Activated CD8-positive, alpha-beta T cell treated with anti-CD3 and anti-CD28 coated beads, Interleukin-2, amount 10 ng/mL, durations not matched to agents 7 days and 5 days (primary cell): Measurements from ENCODE around the gene CFAP57. TPM values are rescaled to one million over a fixed set of nuclear protein-coding genes. Genes with fewer than 3 reads are reported as not detected.

Experiments
- ATAC-seq: fragments of 150-1000 bp; cut with Tn5 transposase; one replicate; pipeline ENCODE4 v1.10.0; 2021; ENCODE audit warnings: moderate library complexity
- CTCF ChIA-PET: fragments of 350-600 bp; sonication (Branson Sonifier 250); formaldehyde crosslinking; loops from one replicate; lab custom pipeline; 2021; ENCODE audit warnings: antibody characterized with exemption; lab: Charles Lee
- POLR2A ChIA-PET: fragments of 350-600 bp; sonication (Branson Sonifier 250); formaldehyde crosslinking; loops from one replicate; lab custom pipeline; 2021; ENCODE audit warnings: antibody characterized with exemption; lab: Charles Lee
- DNase-seq: peaks from one replicate; pipeline ENCODE4 v3.0.0-alpha.2; 2020
- H3K27ac Mint-ChIP-seq: one replicate; pipeline ENCODE4 v1.8.0; 2021; ENCODE audit warnings: mild to moderate bottlenecking, mixed read lengths
- H3K27me3 Mint-ChIP-seq: one replicate; pipeline ENCODE4 v1.8.0; 2021; ENCODE audit warnings: low read depth, mixed read lengths
- H3K36me3 Mint-ChIP-seq: one replicate; pipeline ENCODE4 v1.8.0; 2021; ENCODE audit warnings: low read depth, mixed read lengths
- H3K4me1 Mint-ChIP-seq: one replicate; pipeline ENCODE4 v1.8.0; 2021; ENCODE audit warnings: low read depth, mixed read lengths
- H3K4me3 Mint-ChIP-seq: one replicate; pipeline ENCODE4 v1.8.0; 2021; ENCODE audit warnings: mild to moderate bottlenecking, mixed read lengths
- H3K9me3 Mint-ChIP-seq: one replicate; pipeline ENCODE4 v1.8.0; 2022; ENCODE audit warnings: mixed read lengths; ENCODE audit not compliant: insufficient read depth
- microRNA-seq: library from miRNA; unstranded; fragments of <30 nt; microRNA quantifications from one replicate; pipeline ENCODE4 v1.2.0, GENCODE V29; 2022
- total RNA-seq, 2 experiments: library from RNA; stranded (reverse); gene quantifications; one replicate each; pipeline ENCODE4 v1.2.3, GENCODE V29; 2021

Gene CFAP57
- total RNA-seq, 2 experiments from 2014 or later: not detected

GRCh38 chr1:43296207-43296606 lies 124.1 kb downstream of the CFAP57 start:
- DNase-seq (no peak), ATAC-seq (no peak)
- H3K4me1 Mint-ChIP-seq: peaks cover 30% of the 10 kb centered on the region
- ChIA-PET CTCF (no interaction called here), POLR2A (no interaction called here)
- no peaks in the 10 kb centered on the region for H3K36me3 Mint-ChIP-seq
- peak overlapping the region; percentile 4 for H3K4me3 Mint-ChIP-seq
- peak overlapping the region; percentile 77 for H3K27ac Mint-ChIP-seq
- no peaks in the 10 kb centered on the region for H3K9me3 Mint-ChIP-seq
- no peaks in the 10 kb centered on the region for H3K27me3 Mint-ChIP-seq

- H3K4me1 Mint-ChIP-seq: peaks cover 30% of the 10 kb centered on the region
- no peak overlapping the region for H3K27ac Mint-ChIP-seq
- ChIA-PET CTCF (no interaction called here), POLR2A (no interaction called here)
- H3K36me3 Mint-ChIP-seq: no peaks in the 10 kb centered on the region
- no peak overlapping the region for H3K4me3 Mint-ChIP-seq
- ATAC-seq (no peak), DNase-seq (no peak)
- H3K27me3 Mint-ChIP-seq: peaks cover 4% of the 10 kb centered on the region
- no peaks in the 10 kb centered on the region for H3K9me3 Mint-ChIP-seq
Observed at GRCh38 chr1:43298055-43298454, 125.9 kb downstream of the CFAP57 start.

DNA sequence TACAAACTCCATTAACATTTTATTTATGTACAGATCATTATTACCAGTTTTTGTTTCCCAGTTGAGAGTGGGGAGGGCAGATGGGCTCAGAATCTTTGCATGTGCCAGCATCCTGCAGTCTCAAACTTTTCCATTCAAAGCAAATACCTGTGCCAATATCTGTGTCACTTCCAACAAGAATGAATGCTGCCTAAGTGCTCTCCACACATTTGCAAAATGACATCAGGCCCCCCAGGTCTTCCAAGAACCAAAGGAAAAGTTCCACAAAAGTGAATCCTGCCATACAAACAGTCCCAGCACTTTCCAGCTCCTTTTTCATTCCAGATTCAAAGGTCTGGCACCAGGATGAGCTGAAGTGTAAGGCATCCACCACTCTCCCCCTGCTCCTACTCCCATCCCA lies 127.0 kb downstream of the CFAP57 start:
- no peaks in the 10 kb centered on the region for H3K36me3 Mint-ChIP-seq
- ChIA-PET CTCF (no interaction called here), POLR2A (no interaction called here)
- no peak overlapping the region for H3K27ac Mint-ChIP-seq
- DNase-seq (no peak), ATAC-seq (no peak)
- no peaks in the 10 kb centered on the region for H3K9me3 Mint-ChIP-seq
- H3K4me1 Mint-ChIP-seq: peaks cover 30% of the 10 kb centered on the region
- peaks cover 4% of the 10 kb centered on the region for H3K27me3 Mint-ChIP-seq
- H3K4me3 Mint-ChIP-seq: no peak overlapping the region

- Mint-ChIP-seq H3K27me3 (peaks cover 4% of the 10 kb centered on the region), H3K4me3 (no peak within 1 kb of the TSS), H3K27ac (no peak within 1 kb of the TSS), H3K4me1 (peaks cover 21% of the 10 kb centered on the region), H3K9me3 (no peaks in the 10 kb centered on the region), H3K36me3 (no peaks in the 10 kb centered on the region)
- CTCF ChIA-PET: no interaction called here
- ATAC-seq (no peak), DNase-seq (no peak)
- POLR2A ChIA-PET: no interaction called here
Observed at GRCh38 chr1:43300378-43301094, 128.4 kb downstream of the CFAP57 start, which contains the start of gene TIE1. TSS of gene TIE1 (plus strand) at chr1:43300982. CDS start at chr1:43301072, 90 bp downstream.

DNA sequence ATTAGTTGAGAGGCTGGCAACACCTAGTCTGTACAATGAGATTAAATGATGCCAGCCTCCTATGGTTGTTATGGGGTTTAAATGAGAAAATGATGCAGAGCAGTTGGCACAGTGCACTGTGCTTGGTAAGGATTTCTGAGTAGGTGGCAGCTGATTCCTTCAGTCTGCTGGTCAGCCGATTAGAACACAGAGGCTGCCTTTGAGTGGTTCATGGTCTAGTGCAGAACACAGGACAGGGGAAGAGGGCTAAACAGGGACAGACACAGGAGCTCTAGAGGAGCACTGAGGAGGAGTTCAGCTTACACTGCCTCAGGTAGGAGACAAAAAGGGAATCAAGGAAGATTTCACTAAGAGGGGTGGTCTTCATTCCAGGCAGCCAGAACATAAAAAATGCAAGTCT lies 130.1 kb downstream of the CFAP57 start:
- no peaks in the 10 kb centered on the region for H3K36me3 Mint-ChIP-seq
- no peak overlapping the region for H3K4me3 Mint-ChIP-seq
- peaks cover 4% of the 10 kb centered on the region for H3K27me3 Mint-ChIP-seq
- H3K9me3 Mint-ChIP-seq: no peaks in the 10 kb centered on the region
- H3K4me1 Mint-ChIP-seq: peaks cover 7% of the 10 kb centered on the region
- DNase-seq: no peak
- ChIA-PET POLR2A (no interaction called here), CTCF (no interaction called here)
- H3K27ac Mint-ChIP-seq: no peak overlapping the region
- no peak for ATAC-seq

- Mint-ChIP-seq H3K36me3 (no peaks in the 10 kb centered on the region), H3K27me3 (peaks cover 4% of the 10 kb centered on the region), H3K4me3 (no peak overlapping the region), H3K9me3 (no peaks in the 10 kb centered on the region), H3K4me1 (peaks cover 7% of the 10 kb centered on the region), H3K27ac (no peak overlapping the region)
- ATAC-seq (no peak), DNase-seq (no peak)
- CTCF ChIA-PET: interaction anchor here (0.5 kb wide), 1 partner anchor 690 kb away, joined by 3 read pairs; no protein-coding TSS in a partner anchor
- POLR2A ChIA-PET: no interaction called here
Observed at GRCh38 chr1:43302721-43303470, 130.8 kb downstream of the CFAP57 start.

GRCh38 chr1:43303471-43304313 lies 131.6 kb downstream of the CFAP57 start:
- Mint-ChIP-seq H3K36me3 (no peaks in the 10 kb centered on the region), H3K4me3 (no peak overlapping the region), H3K4me1 (peaks cover 7% of the 10 kb centered on the region), H3K27ac (no peak overlapping the region), H3K27me3 (peaks cover 4% of the 10 kb centered on the region), H3K9me3 (no peaks in the 10 kb centered on the region)
- CTCF ChIA-PET: no interaction called here
- no peak for ATAC-seq
- POLR2A ChIA-PET: no interaction called here
- DNase-seq: no peak

Small RNA genes within 50 kb of the gene (microRNA-seq; reads per million reads assigned to microRNA genes)
- gene MIR6733: 2.9 reads per million

Other genes starting within 250 kb of the CFAP57 start
- 100 to 1,000 TPM; 113 to 123 TPM for gene SLC2A1, start 213.5 kb upstream of the CFAP57 start, total RNA-seq
- 10 to 100 TPM; 58.8 to 59.0 TPM for gene EBNA1BP2, start within 50 bp of the CFAP57 start, total RNA-seq
- gene TMEM125, start 97.7 kb downstream of the CFAP57 start, total RNA-seq: not detected
- gene C1orf210, start 113.3 kb downstream of the CFAP57 start, total RNA-seq: not detected
- gene TIE1, start 128.7 kb downstream of the CFAP57 start, total RNA-seq: 1 to 10 TPM in 1 of 2 experiments, under 1 TPM in 1; 0.53 to 1.3 TPM
- gene MPL, start 165.5 kb downstream of the CFAP57 start, total RNA-seq: not detected
- 100 to 1,000 TPM; 214 to 232 TPM for gene CDC20, start 186.7 kb downstream of the CFAP57 start, total RNA-seq
- 10 to 100 TPM; 69.6 to 71.0 TPM for gene ELOVL1, start 195.7 kb downstream of the CFAP57 start, total RNA-seq
- 10 to 100 TPM; 33.1 to 35.1 TPM for gene MED8, start 217.5 kb downstream of the CFAP57 start, total RNA-seq
- 10 to 100 TPM; 57.2 to 58.3 TPM for gene SZT2, start 217.6 kb downstream of the CFAP57 start, total RNA-seq